HG02884 (cell line): ENCODE measurements around the gene WNT8A.
"Not testable (repeated sequence)": the region's sequence is repeated elsewhere in the genome, so short reads cannot be mapped to it uniquely, and the experiment has no call there.

Source experiments
- ATAC-seq: cut with Tn5 transposase; IDR thresholded peaks from one replicate; pipeline ENCODE4 v1.9.1; 2021; ENCODE audit warnings: mild to moderate bottlenecking, moderate library complexity; ENCODE audit not compliant: unreplicated experiment

WNT8A gene, protein sequence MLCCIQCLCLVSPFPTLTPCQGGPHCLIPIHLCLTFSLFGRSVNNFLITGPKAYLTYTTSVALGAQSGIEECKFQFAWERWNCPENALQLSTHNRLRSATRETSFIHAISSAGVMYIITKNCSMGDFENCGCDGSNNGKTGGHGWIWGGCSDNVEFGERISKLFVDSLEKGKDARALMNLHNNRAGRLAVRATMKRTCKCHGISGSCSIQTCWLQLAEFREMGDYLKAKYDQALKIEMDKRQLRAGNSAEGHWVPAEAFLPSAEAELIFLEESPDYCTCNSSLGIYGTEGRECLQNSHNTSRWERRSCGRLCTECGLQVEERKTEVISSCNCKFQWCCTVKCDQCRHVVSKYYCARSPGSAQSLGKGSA

DNA sequence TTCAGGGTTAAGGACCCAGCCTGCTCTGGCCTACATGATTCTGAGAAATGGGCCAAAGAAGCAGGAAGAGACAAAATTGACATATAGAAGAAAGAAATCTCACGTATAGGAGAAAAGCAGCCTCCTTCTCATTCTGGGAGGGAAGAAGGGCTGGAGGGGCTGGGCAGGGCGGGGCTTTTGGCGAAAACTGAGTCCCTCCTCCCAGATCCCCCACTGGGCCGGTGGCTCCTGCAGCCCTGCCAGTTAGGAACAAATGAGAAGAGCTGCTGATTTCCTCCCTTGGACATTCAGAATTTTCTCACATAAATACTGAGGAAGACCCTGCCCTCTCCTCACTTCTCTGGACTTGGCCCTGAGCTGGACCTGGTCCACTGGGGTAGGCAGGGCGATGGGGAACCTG, at the start of gene WNT8A:
Gene WNT8A, plus strand, starts transcription at position 332 of the 400 bp plus-strand sequence. CDS start 95 bp downstream, outside the sequence.
- no peak for ATAC-seq

DNA sequence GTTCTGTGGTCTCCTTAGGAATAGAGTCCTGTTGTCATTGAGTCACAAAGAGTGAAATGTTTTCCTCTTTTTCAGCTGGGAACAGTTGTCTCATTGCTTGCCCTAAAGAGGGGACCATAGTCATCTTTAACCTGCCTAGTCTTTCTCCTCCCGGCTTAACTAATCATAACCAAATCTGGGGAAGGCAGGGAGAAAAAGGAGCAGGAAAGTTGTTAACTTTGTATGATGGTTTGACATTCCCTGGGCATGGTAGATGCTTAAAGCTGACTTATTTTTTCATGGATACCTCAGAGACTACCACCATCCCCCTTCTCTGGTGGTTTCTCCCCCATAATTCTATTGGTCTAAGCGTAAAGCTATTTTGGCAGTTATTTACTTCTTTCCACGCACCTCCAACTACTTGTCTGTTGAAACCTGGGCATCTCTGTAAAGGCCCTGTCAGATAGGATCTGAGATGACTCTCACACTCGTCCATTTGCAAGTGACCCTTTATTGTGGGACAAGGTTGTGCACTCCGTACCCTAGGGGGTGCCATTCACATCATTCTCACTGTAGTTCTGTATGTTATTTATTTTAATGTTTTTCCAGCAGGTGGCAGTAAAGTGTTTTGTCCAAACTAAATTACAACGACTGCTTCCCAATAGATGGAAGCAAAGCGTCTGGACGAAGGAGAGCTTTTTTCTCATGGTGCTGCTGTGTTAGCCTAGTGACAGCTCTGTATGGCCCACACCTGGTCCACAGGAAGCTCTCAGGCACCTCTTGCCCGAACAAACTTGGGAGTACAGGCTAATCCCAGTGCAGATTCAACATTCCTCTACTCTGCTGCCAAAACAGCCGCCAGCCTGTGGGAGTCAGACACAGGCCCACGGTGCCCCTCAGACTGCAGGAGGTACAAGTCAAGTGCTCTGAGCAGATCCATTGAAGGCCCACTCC, 48.0 kb upstream of the WNT8A start:
- peak; percentile 30 for ATAC-seq

DNA sequence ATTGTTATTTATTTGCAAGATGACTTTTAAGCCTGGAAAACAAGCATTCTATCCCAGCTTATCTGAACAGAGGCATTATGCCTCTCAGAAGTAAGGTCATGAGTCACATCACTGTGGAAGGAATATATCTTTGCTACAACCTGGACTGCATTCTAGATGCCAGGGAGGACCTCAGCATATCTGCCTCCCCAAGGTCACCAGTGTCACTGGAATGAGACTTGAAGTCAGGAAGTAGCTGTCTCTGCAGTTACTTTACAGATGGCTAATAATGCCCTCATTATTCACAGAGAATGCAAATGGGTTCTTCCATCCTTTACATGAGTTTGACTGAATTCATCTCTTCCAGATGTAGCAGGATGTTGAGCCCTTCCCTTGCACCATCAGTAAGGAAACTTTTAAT, 46.6 kb upstream of the WNT8A start:
- ATAC-seq = no peak

GRCh38 chr5:138037907-138038633, 45.8 kb upstream of the WNT8A start:
- ATAC-seq = no peak

- ATAC-seq = no peak
Measured at GRCh38 chr5:138038826-138039225, 45.0 kb upstream of the WNT8A start.

DNA sequence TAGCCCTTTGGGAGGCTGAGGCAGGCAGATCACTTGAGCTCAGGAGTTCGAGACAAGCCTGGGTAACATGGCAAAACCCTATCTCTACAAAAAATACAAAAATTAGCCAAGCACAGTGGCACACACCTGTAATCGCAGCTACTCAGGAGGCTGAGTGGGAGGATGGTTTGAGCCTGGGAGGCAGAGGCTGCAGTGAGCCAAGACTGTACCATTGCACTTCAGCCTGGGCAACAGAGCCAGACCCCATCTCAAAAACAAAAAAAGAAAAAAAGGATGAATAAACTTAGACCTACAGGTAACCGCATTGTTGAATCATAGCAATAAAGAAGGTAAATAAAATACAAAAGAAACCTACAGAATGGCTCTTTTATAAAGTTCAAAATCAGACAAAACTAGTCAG, 38.5 kb upstream of the WNT8A start:
- not testable (repeated sequence) for ATAC-seq

DNA sequence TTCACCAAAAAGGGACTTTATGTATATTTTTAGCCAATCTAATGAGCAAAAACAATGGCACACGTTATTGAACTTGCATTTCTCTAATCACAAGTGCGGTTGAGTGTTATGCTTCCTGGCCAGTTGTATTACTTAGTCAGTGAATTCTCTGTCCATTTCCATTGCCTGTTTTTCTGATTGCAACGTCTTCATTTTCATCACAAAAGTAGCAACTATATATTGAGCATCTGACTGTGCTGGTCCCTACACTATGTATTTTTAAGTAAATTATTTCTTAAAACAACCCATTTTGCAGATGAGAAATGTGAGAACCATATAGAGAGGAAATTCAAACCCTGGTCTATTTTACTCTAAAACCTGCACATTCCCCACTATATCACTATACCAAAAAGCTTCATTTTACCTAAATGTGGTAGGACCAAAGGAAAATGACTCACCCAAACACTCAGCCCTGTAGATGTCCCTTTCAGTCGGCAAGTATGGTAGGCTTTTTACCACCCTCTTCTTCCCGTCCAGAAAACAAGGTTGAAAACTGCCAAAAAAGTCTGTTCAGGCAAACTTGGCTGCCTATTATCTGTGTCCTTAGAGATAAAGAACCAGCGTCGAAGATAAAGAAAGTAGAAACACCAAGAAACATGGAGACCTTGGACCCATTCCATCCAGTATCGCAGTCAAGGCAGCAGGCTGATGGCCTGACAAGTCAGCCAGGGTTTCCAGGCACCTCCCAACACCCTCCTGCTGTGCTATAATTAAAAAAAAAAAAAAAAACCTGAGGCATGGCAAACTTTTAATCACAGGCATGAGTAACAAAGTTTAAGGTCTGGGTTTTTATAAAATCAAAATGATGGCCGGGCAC, 32.2 kb upstream of the WNT8A start:
- ATAC-seq = no peak

DNA sequence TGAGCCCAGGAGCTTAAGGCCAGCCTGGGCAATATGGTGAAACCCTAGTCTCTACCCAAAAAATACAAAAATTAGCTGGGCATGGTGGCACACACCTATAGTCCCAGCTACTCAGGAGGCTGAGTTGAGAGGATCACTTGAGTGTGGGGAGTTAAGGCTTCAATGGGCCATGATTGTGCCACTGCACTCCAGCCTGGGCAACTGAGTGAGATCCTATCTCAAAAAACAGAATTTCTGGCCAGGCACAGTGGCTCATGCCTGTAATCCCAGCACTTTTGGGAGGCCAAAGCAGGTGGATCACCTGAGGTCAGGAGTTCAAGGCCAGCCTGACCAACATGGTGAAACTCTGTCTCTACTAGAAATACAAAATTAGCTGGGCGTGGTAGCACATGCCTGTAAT, 31.1 kb upstream of the WNT8A start:
- ATAC-seq = not testable (repeated sequence)

GRCh38 chr5:138053554-138053953, 30.3 kb upstream of the WNT8A start:
- ATAC-seq = no peak

DNA sequence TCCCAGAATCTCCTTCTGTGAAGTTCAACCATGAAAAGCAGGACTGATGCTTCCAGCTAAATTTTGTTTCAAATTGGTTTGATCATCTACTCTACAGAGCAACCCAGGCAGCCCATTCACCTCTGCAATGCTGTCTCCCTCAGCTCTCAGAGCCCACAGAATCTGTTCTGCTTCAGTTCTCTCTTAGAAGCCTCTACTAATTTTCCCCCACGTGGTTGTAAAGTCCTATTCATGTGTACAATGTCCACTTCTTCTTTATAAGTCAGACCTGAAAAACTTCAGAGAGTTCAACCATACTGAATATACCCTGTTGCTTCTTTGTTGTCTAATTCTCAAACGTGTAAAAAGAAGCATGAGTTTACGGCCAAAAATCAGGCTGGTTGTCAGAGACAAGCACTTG, 29.6 kb upstream of the WNT8A start:
- ATAC-seq = no peak

- ATAC-seq = no peak
Measured at GRCh38 chr5:138054847-138055558, 28.8 kb upstream of the WNT8A start.

GRCh38 chr5:138064526-138064925, 19.3 kb upstream of the WNT8A start:
- ATAC-seq = no peak

- ATAC-seq = no peak
Measured at GRCh38 chr5:138065102-138065501, 18.7 kb upstream of the WNT8A start.

- ATAC-seq = no peak
Measured at GRCh38 chr5:138067945-138068344, 15.9 kb upstream of the WNT8A start.

DNA sequence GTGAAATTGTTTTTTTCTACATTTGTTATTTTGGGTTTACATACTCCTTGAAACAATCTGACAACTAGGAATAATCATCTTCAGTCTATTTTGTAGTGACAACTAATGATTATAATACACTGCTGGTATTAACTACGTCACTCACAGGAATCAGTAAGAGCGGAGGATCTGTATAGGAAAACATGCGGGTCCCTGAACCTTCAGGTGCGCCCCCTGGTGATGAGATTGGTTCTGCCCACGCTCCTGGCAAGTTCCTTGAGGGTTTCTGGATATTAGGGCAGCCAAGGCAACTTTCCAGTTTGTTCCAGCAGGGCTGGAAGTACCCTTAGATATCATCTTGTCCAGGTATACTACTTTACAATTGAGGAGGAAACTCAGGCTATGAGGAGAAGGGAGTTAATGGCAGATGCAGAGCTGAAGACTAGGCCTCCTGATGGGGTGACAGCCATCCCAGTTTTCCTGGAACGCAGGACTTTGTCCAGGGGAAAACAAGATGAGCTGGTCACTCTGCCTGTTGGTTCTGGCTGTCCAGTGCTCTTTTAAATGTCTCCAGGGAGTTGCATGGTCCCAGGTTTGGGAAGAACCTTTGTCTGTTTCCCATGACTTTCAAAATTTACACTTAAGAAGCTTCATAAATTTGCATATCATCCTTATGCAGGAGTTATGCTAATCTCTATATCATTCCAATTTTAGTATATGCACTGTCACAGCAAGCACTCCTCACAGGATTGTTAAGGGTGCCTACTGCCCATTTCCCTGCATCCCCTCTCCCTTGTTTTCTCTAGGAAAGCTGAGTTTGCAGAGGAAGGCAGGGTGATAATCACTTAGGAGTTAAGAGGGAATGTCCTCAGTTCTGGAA, 14.9 kb upstream of the WNT8A start:
- no peak for ATAC-seq

DNA sequence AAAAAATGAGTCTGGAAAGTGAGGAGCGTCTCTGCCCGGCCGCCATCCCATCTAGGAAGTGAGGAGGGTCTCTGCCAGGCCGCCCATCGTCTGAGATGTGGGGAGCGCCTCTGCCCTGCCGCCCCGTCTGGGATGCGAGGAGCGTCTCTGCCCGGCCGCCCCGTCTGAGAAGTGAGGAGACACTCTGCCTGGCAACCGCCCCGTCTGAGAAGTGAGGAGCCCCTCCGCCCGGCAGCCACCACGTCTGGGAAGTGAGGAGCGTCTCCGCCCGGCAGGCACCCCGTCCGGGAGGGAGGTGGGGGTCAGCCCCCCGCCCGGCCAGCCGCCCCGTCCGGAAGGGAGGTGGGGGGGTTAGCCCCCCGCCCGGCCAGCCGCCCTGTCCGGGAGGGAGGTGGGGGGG, 13.8 kb upstream of the WNT8A start:
- ATAC-seq = not testable (repeated sequence)

GRCh38 chr5:138077064-138077696, 6.7 kb upstream of the WNT8A start:
- ATAC-seq = no peak

GRCh38 chr5:138078006-138078643, 5.7 kb upstream of the WNT8A start:
- no peak for ATAC-seq
